HEK293 (cell line): ENCODE data around the gene SLC16A5.

Experiments
- CTCF ChIP-seq: fragments of 450-650 bp; formaldehyde crosslinking; IDR thresholded peaks from 2 replicates; pipeline ENCODE4 v1.5.1; 2016; ENCODE audit warnings: missing biosample characterization, missing genetic modification characterization
- PRDM10 ChIP-seq: fragments of 450-650 bp; formaldehyde crosslinking; IDR thresholded peaks from 2 replicates; pipeline ENCODE4 v1.5.1; 2016; ENCODE audit warnings: missing biosample characterization, missing genetic modification characterization
- SP2 ChIP-seq: fragments of 450-650 bp; formaldehyde crosslinking; IDR thresholded peaks from 2 replicates; pipeline ENCODE4 v1.5.1; 2016; ENCODE audit warnings: missing biosample characterization, missing genetic modification characterization
- ZBTB1 ChIP-seq: fragments of 450-650 bp; formaldehyde crosslinking; IDR thresholded peaks from 2 replicates; pipeline ENCODE4 v1.5.1; 2016; ENCODE audit warnings: missing biosample characterization, missing genetic modification characterization
- ZNF18 ChIP-seq: fragments of 450-650 bp; formaldehyde crosslinking; IDR thresholded peaks from 2 replicates; pipeline ENCODE4 v1.5.1; 2016; ENCODE audit warnings: missing biosample characterization, missing genetic modification characterization
- ZNF398 ChIP-seq: fragments of 450-650 bp; formaldehyde crosslinking; IDR thresholded peaks from 2 replicates; pipeline ENCODE4 v1.5.1; 2017; ENCODE audit warnings: missing biosample characterization, missing genetic modification characterization

- TF ChIP-seq SP2 (tag by site-specific recombination): no peak
- no peak for TF ChIP-seq CTCF
- no peak for TF ChIP-seq ZNF18 (tag by site-specific recombination)
- no peak for TF ChIP-seq PRDM10 (tag by site-specific recombination)
- no peak for TF ChIP-seq ZBTB1 (tag by site-specific recombination)
- TF ChIP-seq ZNF398 (tag by site-specific recombination): no peak
Observed at GRCh38 chr17:75081611-75082540, 5.9 kb upstream of the SLC16A5 start.
